AG09319 (cell line): ENCODE data around the gene GCA.

Source experiments
- DNase-seq: peaks from one replicate; pipeline ENCODE4 v3.0.0-alpha.2; 2010; ENCODE audit warnings: low read depth; ENCODE audit errors: extremely low read depth
- TF ChIP-seq, protein P1 (sequence below): IDR thresholded peaks from 2 replicates; pipeline ENCODE4 v1.5.1; 2011; ENCODE audit warnings: low read depth, mild to moderate bottlenecking, inconsistent platforms, low read length, moderate library complexity

GCA gene, protein sequence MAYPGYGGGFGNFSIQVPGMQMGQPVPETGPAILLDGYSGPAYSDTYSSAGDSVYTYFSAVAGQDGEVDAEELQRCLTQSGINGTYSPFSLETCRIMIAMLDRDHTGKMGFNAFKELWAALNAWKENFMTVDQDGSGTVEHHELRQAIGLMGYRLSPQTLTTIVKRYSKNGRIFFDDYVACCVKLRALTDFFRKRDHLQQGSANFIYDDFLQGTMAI

DNA sequence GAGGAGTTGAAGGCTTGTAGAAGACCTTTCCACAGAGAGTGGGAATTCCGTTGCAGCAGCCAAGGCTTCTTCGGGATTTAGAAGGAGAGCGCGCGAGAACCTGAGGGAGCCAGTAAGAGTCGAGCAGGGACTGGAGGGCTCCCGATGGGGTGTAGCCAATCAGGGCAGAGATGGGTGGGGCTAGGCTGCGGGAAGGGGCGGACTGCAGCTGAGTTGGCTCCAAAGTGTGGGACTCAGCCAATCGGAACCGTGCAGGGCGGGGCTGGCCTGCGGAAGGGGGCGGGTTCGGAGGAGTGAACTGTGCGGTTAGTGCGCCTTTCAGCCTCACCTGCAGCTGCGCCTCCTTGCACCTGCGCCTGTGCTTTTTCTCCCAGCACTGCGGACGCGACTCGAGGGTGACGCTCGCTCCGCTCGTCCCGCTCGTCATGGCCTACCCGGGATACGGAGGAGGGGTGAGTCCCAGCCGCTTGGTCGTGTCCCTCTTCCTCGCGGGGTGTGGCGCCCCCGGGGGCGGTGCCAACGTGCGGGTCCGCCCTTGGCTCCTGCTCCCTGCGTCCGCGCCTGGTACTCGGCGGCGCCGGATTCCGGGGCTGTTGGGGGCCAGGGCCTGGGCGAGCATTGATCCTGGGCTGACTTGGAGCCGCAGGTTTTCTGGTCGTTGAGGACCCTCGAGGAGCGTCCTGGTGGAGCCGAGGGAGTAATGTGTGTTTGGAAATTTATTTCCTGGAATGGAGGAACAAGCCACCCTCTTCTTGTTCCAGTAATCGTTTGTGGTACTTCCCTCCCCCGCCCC is at the start of gene GCA:
TSS of gene GCA (plus strand) at position 309 of the 793 bp plus-strand sequence. CDS start at position 426, 117 bp downstream.
- peak; percentile 61 for DNase-seq
- TF ChIP-seq, protein P1, sequence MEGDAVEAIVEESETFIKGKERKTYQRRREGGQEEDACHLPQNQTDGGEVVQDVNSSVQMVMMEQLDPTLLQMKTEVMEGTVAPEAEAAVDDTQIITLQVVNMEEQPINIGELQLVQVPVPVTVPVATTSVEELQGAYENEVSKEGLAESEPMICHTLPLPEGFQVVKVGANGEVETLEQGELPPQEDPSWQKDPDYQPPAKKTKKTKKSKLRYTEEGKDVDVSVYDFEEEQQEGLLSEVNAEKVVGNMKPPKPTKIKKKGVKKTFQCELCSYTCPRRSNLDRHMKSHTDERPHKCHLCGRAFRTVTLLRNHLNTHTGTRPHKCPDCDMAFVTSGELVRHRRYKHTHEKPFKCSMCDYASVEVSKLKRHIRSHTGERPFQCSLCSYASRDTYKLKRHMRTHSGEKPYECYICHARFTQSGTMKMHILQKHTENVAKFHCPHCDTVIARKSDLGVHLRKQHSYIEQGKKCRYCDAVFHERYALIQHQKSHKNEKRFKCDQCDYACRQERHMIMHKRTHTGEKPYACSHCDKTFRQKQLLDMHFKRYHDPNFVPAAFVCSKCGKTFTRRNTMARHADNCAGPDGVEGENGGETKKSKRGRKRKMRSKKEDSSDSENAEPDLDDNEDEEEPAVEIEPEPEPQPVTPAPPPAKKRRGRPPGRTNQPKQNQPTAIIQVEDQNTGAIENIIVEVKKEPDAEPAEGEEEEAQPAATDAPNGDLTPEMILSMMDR = no peak

- no peak for DNase-seq
- TF ChIP-seq, protein P1 = no peak
Measured at GRCh38 chr2:162295009-162295408, 48.9 kb upstream of the GCA start.

GRCh38 chr2:162297925-162298552 is 45.9 kb upstream of the GCA start:
- peak; percentile 62 for DNase-seq
- TF ChIP-seq, protein P1 = peak; percentile 74

- TF ChIP-seq, protein P1 = no peak
- no peak for DNase-seq
Measured at GRCh38 chr2:162298669-162299335, 45.1 kb upstream of the GCA start.

DNA sequence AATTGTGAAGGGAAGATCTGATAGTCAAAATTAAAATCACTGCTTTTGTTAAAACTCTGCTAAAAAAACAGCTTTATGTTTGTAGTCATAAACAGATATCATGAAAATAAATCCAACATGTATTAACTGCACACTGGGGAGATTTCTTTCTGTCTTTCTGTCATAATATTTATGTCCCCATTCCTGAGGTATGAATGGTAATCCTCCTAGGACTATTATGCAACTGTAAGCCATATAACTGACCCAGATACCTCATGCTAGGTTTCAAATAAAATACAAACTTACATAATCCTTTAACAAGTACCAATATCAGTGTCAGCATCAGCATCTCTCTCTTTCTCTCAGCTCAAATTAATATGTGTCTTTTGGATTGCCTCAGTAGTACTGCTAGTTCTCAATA is 43.7 kb upstream of the GCA start:
- no peak for DNase-seq
- TF ChIP-seq, protein P1 = no peak

- TF ChIP-seq, protein P1 = peak; percentile 74
- peak; percentile 31 for DNase-seq
Measured at GRCh38 chr2:162301151-162301804, 42.7 kb upstream of the GCA start.
